ENCODE results near the gene PSMD9.
"Not testable (repeated sequence)": the region's sequence is repeated elsewhere in the genome, so short reads cannot be mapped to it uniquely, and the experiment has no call there.

- TF ChIP-seq CTCF (conservative IDR thresholded peaks at IDR 0.05; ENCODE audit: low read depth, low read length); EZH2 (IDR thresholded peaks at IDR 0.05; ENCODE audit: borderline replicate concordance, low read depth, low read length, poor library complexity, severe bottlenecking): not testable (repeated sequence)
Observed at GRCh38 chr12:121852392-121852791, 36.2 kb upstream of the PSMD9 start.
